HepG2 (cell line): ENCODE measurements around the gene EVL. TPM values are rescaled to one million over a fixed set of nuclear protein-coding genes. Genes with fewer than 3 reads are reported as not detected.

Experiments
- ATAC-seq: fragments of 200-7000 bp; cut with Tn5 transposase; 3 replicates; pipeline ENCODE4 v1.9.1; 2020; ENCODE audit warnings: mild to moderate bottlenecking, moderate library complexity
- BruUV-seq: library from RNA; stranded (reverse); fragments of 400-500 nt; replicated peaks from 2 replicates; lab custom pipeline; 2021; lab: Mats Ljungman, UMichigan
- CTCF ChIA-PET: fragments of 300-600 bp; formaldehyde crosslinking; extraction: SDS; loops from one replicate; lab custom pipeline; 2021; ENCODE audit warnings: low total read pairs, inconsistent platforms, low intra/inter-chr PET ratio; lab: Yijun Ruan, JAX
- POLR2A ChIA-PET: fragments of 350-600 bp; sonication (Branson Sonifier 250); formaldehyde crosslinking; loops from one replicate; lab custom pipeline; 2020; ENCODE audit warnings: antibody characterized with exemption, inconsistent platforms; lab: Yijun Ruan, JAX
- DNase-seq: peaks from one replicate; pipeline ENCODE4 v3.0.0-alpha.2; 2015; ENCODE audit warnings: low spot score
- FAIRE-seq: peaks from 3 replicates; lab custom pipeline; 2011; peaks lifted over from hg19 to GRCh38; lab: Jason Lieb, UNC
- H2AFZ ChIP-seq: one replicate; pipeline ENCODE4 v1.6.1; 2011; ENCODE audit warnings: low read length, inconsistent platforms
- H3K27ac ChIP-seq: fragments of 300-600 bp; 3 replicates; pipeline ENCODE4 v1.8.0; 2011; ENCODE audit warnings: mixed run types, mild to moderate bottlenecking, mixed read lengths, low read length, inconsistent platforms; ENCODE audit not compliant: insufficient read depth; ENCODE audit errors: extremely low read length
- H3K27me3 ChIP-seq, 2 experiments: fragments of 200-600 bp in 1 of 2; 2 replicates in 1 of 2; 3 replicates in 1 of 2; pipeline versions ENCODE4 v1.6.0 to v1.8.0; 2011; ENCODE audit warnings: low read length in 2 of 2, mild to moderate bottlenecking in 2 of 2, moderate library complexity in 2 of 2, inconsistent platforms in 1 of 2; ENCODE audit not compliant: insufficient read depth in 2 of 2, control insufficient read depth in 1 of 2
- H3K36me3 ChIP-seq, 2 experiments: fragments of 200-600 bp in 1 of 2; replicated peaks in 1 of 2; 2 replicates in 1 of 2; 3 replicates in 1 of 2; pipeline versions ENCODE4 v1.5.1 to v1.8.0; 2011; ENCODE audit warnings: low read length in 2 of 2, inconsistent platforms in 1 of 2; ENCODE audit not compliant: insufficient read depth in 2 of 2, control insufficient read depth in 1 of 2
- H3K4me1 ChIP-seq: 2 replicates; pipeline ENCODE4 v1.5.1; 2012; ENCODE audit warnings: low read length, inconsistent platforms; ENCODE audit not compliant: insufficient read depth
- H3K4me2 ChIP-seq: 2 replicates; pipeline ENCODE4 v1.6.0; 2011; ENCODE audit warnings: low read depth, low read length, inconsistent platforms
- H3K4me3 ChIP-seq, 3 experiments: fragments of 200-600 bp in 1 of 3; sonication (generic), shearing (Covaris generic) in 1 of 3; replicated peaks in 1 of 3; 2 replicates each; pipeline ENCODE4 v1.5.1; 2011 to 2016; ENCODE audit warnings: low read length in 3 of 3, inconsistent platforms in 2 of 3, low read depth in 2 of 3, mild to moderate bottlenecking in 2 of 3, control low read depth in 1 of 3, mixed read lengths in 1 of 3; ENCODE audit not compliant: insufficient read depth in 1 of 3
- H3K79me2 ChIP-seq: one replicate; pipeline ENCODE4 v1.6.1; 2011; ENCODE audit warnings: low read length, inconsistent platforms; ENCODE audit not compliant: insufficient read depth
- H3K9ac ChIP-seq: 2 replicates; pipeline ENCODE4 v1.6.0; 2011; ENCODE audit warnings: mild to moderate bottlenecking, low read depth, low read length, inconsistent platforms; ENCODE audit not compliant: insufficient read depth
- H3K9me3 ChIP-seq: 2 replicates; pipeline ENCODE4 v1.5.1; 2012; ENCODE audit warnings: mild to moderate bottlenecking, low read length
- H4K20me1 ChIP-seq: 2 replicates; pipeline ENCODE4 v1.6.0; 2011; ENCODE audit warnings: inconsistent platforms, mild to moderate bottlenecking, low read length, moderate library complexity; ENCODE audit not compliant: insufficient read depth
- DNMT3B ChIP-seq: conservative IDR thresholded peaks from 2 replicates; pipeline ENCODE4 v1.6.1; 2016; ENCODE audit warnings: missing biosample characterization, control low read depth
- GFI1 ChIP-seq: sonication (generic); formaldehyde crosslinking; IDR thresholded peaks from 2 replicates; pipeline ENCODE4 v1.5.0; 2020; ENCODE audit warnings: missing genetic modification reagents, mild to moderate bottlenecking, borderline replicate concordance
- MTA1 ChIP-seq: sonication (generic); formaldehyde crosslinking; IDR thresholded peaks from 2 replicates; pipeline ENCODE4 v1.4.0; 2020; ENCODE audit warnings: missing genetic modification reagents, mild to moderate bottlenecking, borderline replicate concordance
- MXD1 ChIP-seq: sonication (generic); formaldehyde crosslinking; IDR thresholded peaks from 2 replicates; pipeline ENCODE4 v1.4.0; 2020; ENCODE audit warnings: mild to moderate bottlenecking, missing genetic modification reagents
- RBM22 ChIP-seq: fragments of 200-400 bp; formaldehyde crosslinking; optimal IDR thresholded peaks from 2 replicates; pipeline ENCODE3; 2017; ENCODE audit warnings: mild to moderate bottlenecking, low read length, moderate library complexity
- ZFP41 ChIP-seq: sonication (generic); formaldehyde crosslinking; IDR thresholded peaks from 2 replicates; pipeline ENCODE4 v1.4.0; 2020; ENCODE audit warnings: mild to moderate bottlenecking, missing genetic modification reagents, borderline replicate concordance
- ZNF276 ChIP-seq: sonication (generic); formaldehyde crosslinking; IDR thresholded peaks from 2 replicates; pipeline ENCODE4 v1.4.0; 2020; ENCODE audit warnings: mild to moderate bottlenecking, low read depth, missing genetic modification reagents
- ZNF362 ChIP-seq: sonication (generic); formaldehyde crosslinking; IDR thresholded peaks from 2 replicates; pipeline ENCODE4 v1.4.0; 2020; ENCODE audit warnings: missing genetic modification reagents, mild to moderate bottlenecking, borderline replicate concordance
- WGBS: methylation state at CpG from one replicate; pipeline ENCODE4 v1.1.6; 2017; ENCODE audit warnings: low lambda C conversion rate; 5-methylcytosine and 5-hydroxymethylcytosine counted together
- in situ Hi-C: cut with HindIII; loops from 2 replicates; pipeline ENCODE4 v1.10.0; 2017; ENCODE audit warnings: low pct_unique_long_range_greater_than_20kb; ENCODE audit not compliant: extremely low pct_ligation_motif_present
- intact Hi-C: fragments of 100-400 bp; cut with micrococcal nuclease; formaldehyde crosslinking; loops from one replicate; pipeline ENCODE4 v1.10.0; 2022; ENCODE audit not compliant: unreplicated experiment
- polyA plus RNA-seq, 8 experiments: library from polyadenylated mRNA; depleted of rRNA in 3 of 8; stranded (reverse) in 7 of 8; unstranded in 1 of 8; fragments of >200 nt; fragmentation: Illumina TruSeq in 4 of 8; extraction: Trizol in 4 of 8; gene quantifications; 2 replicates each; pipeline versions ENCODE4 v1.2.1 to v1.2.3, GENCODE V29; 2011 to 2016; ENCODE audit warnings: low read depth in 4 of 8, missing spikeins in 1 of 8, mixed read lengths in 1 of 8; ENCODE audit not compliant: insufficient read depth in 1 of 8
- total RNA-seq, 5 experiments: library from RNA; depleted of rRNA; stranded (reverse); fragments of >200 nt; fragmentation: Illumina TruSeq; extraction: Trizol; gene quantifications; 2 replicates each; pipeline ENCODE4 v1.2.3, GENCODE V29; 2016; ENCODE audit warnings: low read depth in 1 of 5

EVL gene
- total and polyA plus RNA-seq, 2 of the 13 experiments (the other 11 are each of a cell fraction or from before 2014, with no cell fraction given), result 15.1 to 31.2 TPM

- TF ChIP-seq ZNF276, result no peak
- TF ChIP-seq, all 625 proteins: peak for 0
Measured at GRCh38 chr14:100065111-100065871, at the start of gene EVL (continued).

- H3K9ac ChIP-seq, result no peak overlapping the region
- intact Hi-C loops, result no loop called here
- in situ Hi-C loops, result no loop called here
- H3K4me1 ChIP-seq, result peaks cover 46% of the 10 kb centered on the region
- no TSS peak for BruUV-seq
- ATAC-seq (no peak), DNase-seq (no peak), FAIRE-seq (no peak)
- H3K27ac ChIP-seq, result no peak overlapping the region
- ChIA-PET POLR2A (no interaction called here), CTCF (no interaction called here)
- TF ChIP-seq ZFP41 (CRISPR knock-in tag) (no peak), MTA1 (CRISPR knock-in tag) (no peak), RBM22 (no peak), ZNF362 (no peak), GFI1 (no peak), MXD1 (CRISPR knock-in tag) (no peak), DNMT3B (CRISPR knock-in tag) (no peak)
- H3K4me2 ChIP-seq, result no peak overlapping the region
- no peak overlapping the region for H3K4me3 ChIP-seq
- no peaks in the 10 kb centered on the region for H3K9me3 ChIP-seq
- H2AFZ ChIP-seq, result no peak overlapping the region
- no peaks in the 10 kb centered on the region for H3K36me3 ChIP-seq
- no peaks in the 10 kb centered on the region for H3K27me3 ChIP-seq
- WGBS, result 98% methylated on average over 5 of the region's 5 CpGs
- peaks cover 6% of the 10 kb centered on the region for H3K79me2 ChIP-seq
- H4K20me1 ChIP-seq, result peaks cover 6% of the 10 kb centered on the region; the same call in 1 of the 2 replicates
Measured at GRCh38 chr14:100017553-100017952, 47.7 kb upstream of the EVL start.
